LNCaP clone FGC (cell line): ENCODE measurements around the gene CCDC134.
A peak's percentile ranks its signal among the peaks of the same experiment; 100 is the strongest.
"Not testable (repeated sequence)": the region's sequence is repeated elsewhere in the genome, so short reads cannot be mapped to it uniquely, and the experiment has no call there.

Source experiments
- DNase-seq: peaks from one replicate; pipeline ENCODE4 v3.0.0-alpha.2; 2011; ENCODE audit warnings: low read depth
- H3K4me3 ChIP-seq: 2 replicates; pipeline ENCODE4 v1.5.1; 2011; ENCODE audit warnings: mild to moderate bottlenecking, low read depth, low read length, control low read depth
- TF ChIP-seq, protein P1 (sequence below): IDR thresholded peaks from 2 replicates; pipeline ENCODE4 v1.5.1; 2012; ENCODE audit warnings: mild to moderate bottlenecking; ENCODE audit not compliant: control insufficient read depth, insufficient read depth; ENCODE audit errors: extremely low read depth

Gene CCDC134

DNA sequence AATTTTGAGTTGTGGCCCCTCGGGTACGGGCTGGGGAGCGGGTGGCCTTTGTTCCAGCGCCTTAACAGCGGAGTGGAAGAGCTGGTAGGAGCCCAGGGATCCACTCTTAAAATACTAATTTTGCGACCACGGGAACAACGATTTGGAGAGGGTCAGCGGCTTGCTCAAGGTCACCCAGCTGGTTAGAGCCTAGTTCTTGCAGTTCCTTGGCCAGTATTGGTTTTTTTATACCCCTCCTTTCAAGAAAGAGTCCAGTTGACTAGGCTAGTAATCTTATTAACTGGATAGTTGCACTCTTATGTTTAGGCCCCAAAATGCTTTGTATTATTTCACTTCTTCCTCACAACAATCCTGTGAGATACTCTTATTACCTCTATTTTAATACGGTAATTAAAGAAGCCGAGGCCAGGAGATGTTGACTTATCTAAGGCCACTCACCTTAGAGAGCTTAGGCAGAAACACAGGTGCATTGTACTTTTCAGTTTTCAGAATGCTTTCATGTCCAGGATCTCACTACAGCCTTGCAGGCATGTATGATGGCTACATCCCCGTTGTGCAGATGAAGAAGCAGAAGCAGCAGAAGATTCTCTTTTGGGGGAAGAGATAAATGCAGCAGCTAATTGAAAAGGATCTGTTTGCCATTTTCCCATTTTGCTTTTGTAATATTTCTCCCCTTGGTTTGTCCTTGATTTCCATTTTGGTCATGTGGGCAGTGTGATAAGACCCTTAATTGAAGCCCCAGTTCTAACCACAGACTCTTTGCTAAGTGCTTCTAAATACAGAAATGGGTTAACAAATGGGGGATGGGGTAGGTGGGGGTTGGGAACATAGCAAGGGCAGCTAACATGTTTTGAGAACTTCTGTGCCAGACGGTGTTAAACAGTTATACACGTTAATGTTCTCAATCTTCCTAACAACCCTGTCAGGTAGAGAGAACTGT, 33.8 kb downstream of the CCDC134 start:
- no peak for DNase-seq
- H3K4me3 ChIP-seq: peak overlapping the region; percentile 72
- TF ChIP-seq, protein P1, sequence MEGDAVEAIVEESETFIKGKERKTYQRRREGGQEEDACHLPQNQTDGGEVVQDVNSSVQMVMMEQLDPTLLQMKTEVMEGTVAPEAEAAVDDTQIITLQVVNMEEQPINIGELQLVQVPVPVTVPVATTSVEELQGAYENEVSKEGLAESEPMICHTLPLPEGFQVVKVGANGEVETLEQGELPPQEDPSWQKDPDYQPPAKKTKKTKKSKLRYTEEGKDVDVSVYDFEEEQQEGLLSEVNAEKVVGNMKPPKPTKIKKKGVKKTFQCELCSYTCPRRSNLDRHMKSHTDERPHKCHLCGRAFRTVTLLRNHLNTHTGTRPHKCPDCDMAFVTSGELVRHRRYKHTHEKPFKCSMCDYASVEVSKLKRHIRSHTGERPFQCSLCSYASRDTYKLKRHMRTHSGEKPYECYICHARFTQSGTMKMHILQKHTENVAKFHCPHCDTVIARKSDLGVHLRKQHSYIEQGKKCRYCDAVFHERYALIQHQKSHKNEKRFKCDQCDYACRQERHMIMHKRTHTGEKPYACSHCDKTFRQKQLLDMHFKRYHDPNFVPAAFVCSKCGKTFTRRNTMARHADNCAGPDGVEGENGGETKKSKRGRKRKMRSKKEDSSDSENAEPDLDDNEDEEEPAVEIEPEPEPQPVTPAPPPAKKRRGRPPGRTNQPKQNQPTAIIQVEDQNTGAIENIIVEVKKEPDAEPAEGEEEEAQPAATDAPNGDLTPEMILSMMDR: no peak

DNA sequence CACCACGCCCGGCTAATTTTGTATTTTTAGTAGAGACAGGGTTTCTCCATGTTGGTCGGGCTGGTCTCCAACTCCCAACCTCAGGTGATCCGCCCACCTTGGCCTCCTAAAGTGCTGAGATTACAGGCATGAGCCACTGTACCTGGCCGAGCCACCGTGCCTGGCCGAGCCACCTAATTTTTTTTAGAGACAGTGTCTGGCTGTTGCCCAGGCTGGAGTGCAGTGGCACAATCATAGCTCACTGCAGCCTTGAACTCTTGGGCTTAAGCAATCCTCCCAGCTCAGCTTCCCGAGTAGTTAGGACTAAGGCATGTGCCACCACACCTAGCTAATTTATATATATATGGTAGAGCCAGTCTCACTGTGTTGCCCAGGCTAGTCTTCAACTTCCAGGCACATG, 35.0 kb downstream of the CCDC134 start:
- not testable (repeated sequence) for DNase-seq, H3K4me3 ChIP-seq

DNA sequence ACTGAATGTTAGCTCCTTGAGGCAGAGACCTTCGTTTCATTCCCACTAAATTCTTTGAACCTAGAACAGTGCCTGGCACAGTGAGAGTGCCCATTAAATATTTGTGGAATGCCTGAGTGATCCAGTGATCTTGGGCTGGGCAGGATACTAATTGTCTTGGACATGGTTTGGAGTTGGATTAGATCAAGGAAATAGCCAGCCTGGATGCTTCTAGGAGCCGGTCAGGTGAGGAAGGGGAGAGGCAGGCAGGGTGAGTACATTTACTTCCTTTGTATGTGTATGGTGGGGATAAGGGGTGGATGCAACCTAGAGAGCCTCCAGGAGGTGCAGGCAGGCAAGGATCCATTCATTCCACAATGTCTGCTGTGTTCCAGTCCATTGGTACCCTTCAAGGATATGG, 36.1 kb downstream of the CCDC134 start:
- TF ChIP-seq, protein P1: no peak
- no peak for DNase-seq
- H3K4me3 ChIP-seq: no peak overlapping the region

DNA sequence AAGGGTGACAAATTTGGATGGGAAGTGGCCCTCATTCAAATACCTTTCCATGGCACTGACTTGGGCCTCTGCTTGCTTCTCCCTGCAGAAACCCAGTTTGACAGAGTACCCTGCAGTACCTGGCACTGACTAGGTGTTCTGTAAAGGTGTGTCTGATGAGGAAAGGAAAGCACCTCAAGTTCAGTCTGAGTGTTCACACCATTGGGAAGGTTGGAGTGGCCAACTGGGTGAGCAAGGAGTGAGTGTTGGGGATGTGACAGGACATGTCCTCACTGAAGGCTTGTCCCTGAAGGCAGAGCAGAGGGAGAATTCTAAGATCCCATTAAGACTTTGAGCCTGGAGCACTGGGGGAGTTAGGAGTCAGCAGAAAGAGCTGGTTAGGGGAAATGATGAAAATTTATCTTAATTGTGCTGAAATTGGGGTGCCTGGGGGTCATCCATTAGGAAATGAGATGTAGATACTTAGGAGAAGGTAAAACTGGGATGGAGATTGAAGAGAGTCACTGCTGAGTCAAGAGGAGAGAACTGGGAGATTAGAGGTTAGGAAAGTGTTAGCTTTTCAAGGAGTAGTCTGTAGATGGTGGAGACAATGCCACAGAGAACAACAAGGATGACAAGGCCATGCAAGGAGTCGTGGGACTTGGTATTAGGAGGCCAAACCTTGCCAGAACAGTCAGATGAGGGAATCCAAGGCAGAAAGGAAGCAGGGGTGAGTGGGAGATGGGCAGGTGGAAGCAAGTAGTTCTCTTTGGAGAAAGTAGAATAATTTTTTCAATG, 38.6 kb downstream of the CCDC134 start:
- DNase-seq: no peak
- H3K4me3 ChIP-seq: no peak overlapping the region
- TF ChIP-seq, protein P1: no peak

DNA sequence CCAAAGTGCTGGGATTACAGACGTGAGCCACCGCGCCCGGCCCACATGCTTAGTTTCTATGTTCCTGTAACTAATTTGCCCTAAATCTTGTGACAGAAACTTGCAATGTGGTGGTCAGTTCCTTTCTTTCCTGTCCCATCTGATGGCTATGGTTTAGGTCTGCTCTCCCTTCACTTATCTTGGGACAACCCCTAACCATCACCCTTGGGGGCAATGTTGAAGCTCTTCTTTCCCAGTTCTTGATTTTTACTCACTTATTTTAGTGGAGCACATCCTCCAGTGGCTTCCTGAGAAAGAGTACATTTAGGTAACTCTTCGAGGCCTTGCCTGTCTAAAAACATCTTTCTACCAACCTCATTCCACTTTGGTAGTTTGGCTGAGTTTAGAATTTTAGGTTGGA, 39.7 kb downstream of the CCDC134 start:
- no peak overlapping the region for H3K4me3 ChIP-seq
- DNase-seq: no peak
- TF ChIP-seq, protein P1: no peak

DNA sequence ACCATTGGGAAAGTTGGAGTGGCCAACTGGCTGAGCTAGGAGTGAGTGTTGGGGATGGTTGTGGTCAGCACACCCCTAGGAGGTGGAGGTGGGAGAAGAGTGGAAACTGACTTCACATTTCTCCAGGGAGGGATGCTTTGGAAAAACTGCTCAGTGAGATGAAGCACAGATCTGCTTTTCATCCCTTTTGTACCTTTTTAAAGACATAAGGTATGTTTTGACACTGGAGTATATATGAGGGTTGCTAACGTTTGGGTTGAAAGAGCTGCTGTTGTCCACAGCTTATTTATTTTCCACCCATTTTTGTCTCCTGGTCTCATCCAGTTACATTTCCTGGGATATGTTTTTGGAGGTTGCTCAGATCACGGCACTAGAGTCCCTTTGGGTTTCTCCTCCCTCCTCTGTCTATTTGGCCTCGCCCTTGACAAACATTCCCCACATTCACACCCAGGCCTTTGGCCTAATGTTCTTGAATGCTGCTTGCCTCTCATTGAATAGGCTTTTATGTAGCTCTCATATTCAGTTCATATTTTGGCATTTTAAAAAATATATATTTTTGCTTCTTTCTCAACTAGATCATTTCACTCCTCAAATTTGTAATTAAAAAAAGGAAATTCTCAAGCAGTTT, 40.7 kb downstream of the CCDC134 start:
- no peak for DNase-seq
- no peak overlapping the region for H3K4me3 ChIP-seq
- TF ChIP-seq, protein P1: no peak
